HepG2 (cell line): ENCODE measurements around the gene LGALS8. TPM values are rescaled to one million over a fixed set of nuclear protein-coding genes. Genes with fewer than 3 reads are reported as not detected.
A peak's percentile ranks its signal among the peaks of the same experiment; 100 is the strongest.

Experiments
- ISX ChIP-seq: sonication (generic); formaldehyde crosslinking; conservative IDR thresholded peaks from 2 replicates; pipeline ENCODE4 v1.5.0; 2020; ENCODE audit warnings: missing genetic modification reagents
- KAT8 ChIP-seq: IDR thresholded peaks from 2 replicates; pipeline ENCODE4 v1.6.1; 2016; ENCODE audit warnings: missing genetic modification reagents, missing compliant biosample characterization
- KDM5A ChIP-seq: fragments of 200-600 bp; sonication (generic); IDR thresholded peaks from 2 replicates; pipeline ENCODE4 v1.7.0; 2018; ENCODE audit warnings: antibody characterized with exemption, mild to moderate bottlenecking, low read length, borderline replicate concordance
- KDM5B ChIP-seq: sonication (generic); formaldehyde crosslinking; IDR thresholded peaks from 2 replicates; pipeline ENCODE4 v1.4.0; 2020; ENCODE audit warnings: missing genetic modification reagents, mild to moderate bottlenecking, borderline replicate concordance
- NCOA5 ChIP-seq: sonication (generic); formaldehyde crosslinking; IDR thresholded peaks from 2 replicates; pipeline ENCODE4 v1.4.0; 2020; ENCODE audit warnings: missing genetic modification reagents
- NR1H2 ChIP-seq: sonication (generic); formaldehyde crosslinking; IDR thresholded peaks from 2 replicates; pipeline ENCODE4 v1.8.1; 2022; ENCODE audit warnings: low read depth, missing genetic modification reagents, borderline replicate concordance
- PAF1 ChIP-seq: IDR thresholded peaks from 2 replicates; pipeline ENCODE4 v1.6.1; 2016; ENCODE audit warnings: missing genetic modification reagents, missing compliant biosample characterization
- PPARG ChIP-seq: conservative IDR thresholded peaks from 2 replicates; pipeline ENCODE4 v1.6.1; 2016; ENCODE audit warnings: missing biosample characterization, missing genetic modification reagents
- PRPF4 ChIP-seq: fragments of 200-400 bp; formaldehyde crosslinking; IDR thresholded peaks from 2 replicates; pipeline ENCODE4 v1.6.1; 2016; ENCODE audit warnings: low read length, low read depth; ENCODE audit not compliant: poor library complexity, severe bottlenecking
- SAP130 ChIP-seq: IDR thresholded peaks from 2 replicates; pipeline ENCODE4 v1.6.1; 2016; ENCODE audit warnings: low read depth
- SNAPC2 ChIP-seq: sonication (generic); formaldehyde crosslinking; IDR thresholded peaks from 2 replicates; pipeline ENCODE4 v1.8.1; 2022; ENCODE audit warnings: mild to moderate bottlenecking, missing genetic modification reagents
- THAP8 ChIP-seq: sonication (generic); formaldehyde crosslinking; IDR thresholded peaks from 2 replicates; pipeline ENCODE4 v1.5.1; 2020; ENCODE audit warnings: missing genetic modification reagents, mild to moderate bottlenecking, borderline replicate concordance
- ZNF547 ChIP-seq: sonication (generic); formaldehyde crosslinking; IDR thresholded peaks from 2 replicates; pipeline ENCODE4 v1.5.1; 2020; ENCODE audit warnings: mild to moderate bottlenecking, missing genetic modification reagents
- ZNF691 ChIP-seq: sonication (generic); formaldehyde crosslinking; IDR thresholded peaks from 2 replicates; pipeline ENCODE4 v1.4.0; 2020; ENCODE audit warnings: missing genetic modification reagents, low read depth, mild to moderate bottlenecking, borderline replicate concordance
- polyA plus RNA-seq, 8 experiments: library from polyadenylated mRNA; depleted of rRNA in 3 of 8; stranded (reverse) in 7 of 8; unstranded in 1 of 8; fragments of >200 nt; fragmentation: Illumina TruSeq in 4 of 8; extraction: Trizol in 4 of 8; gene quantifications; 2 replicates each; pipeline versions ENCODE4 v1.2.1 to v1.2.3, GENCODE V29; 2011 to 2016; ENCODE audit warnings: low read depth in 4 of 8, missing spikeins in 1 of 8, mixed read lengths in 1 of 8; ENCODE audit not compliant: insufficient read depth in 1 of 8
- total RNA-seq, 5 experiments: library from RNA; depleted of rRNA; stranded (reverse); fragments of >200 nt; fragmentation: Illumina TruSeq; extraction: Trizol; gene quantifications; 2 replicates each; pipeline ENCODE4 v1.2.3, GENCODE V29; 2016; ENCODE audit warnings: low read depth in 1 of 5
- TF ChIP-seq, protein P1 (sequence below): sonication (generic); formaldehyde crosslinking; IDR thresholded peaks from 2 replicates; pipeline ENCODE4 v1.4.0; 2020; ENCODE audit warnings: mild to moderate bottlenecking, missing genetic modification reagents, borderline replicate concordance
- TF ChIP-seq, protein P2 (sequence below): sonication (generic); formaldehyde crosslinking; IDR thresholded peaks from 2 replicates; pipeline ENCODE4 v1.4.0; 2020; ENCODE audit warnings: mild to moderate bottlenecking, missing genetic modification reagents
- TF ChIP-seq, protein P3 (sequence below): sonication (generic); formaldehyde crosslinking; IDR thresholded peaks from 2 replicates; pipeline ENCODE4 v1.4.0; 2020; ENCODE audit warnings: missing genetic modification reagents, borderline replicate concordance
- TF ChIP-seq, protein P4 (sequence below): sonication (generic); formaldehyde crosslinking; IDR thresholded peaks from 2 replicates; pipeline ENCODE4 v1.5.1; 2020; ENCODE audit warnings: mild to moderate bottlenecking, missing genetic modification reagents, moderate library complexity
- TF ChIP-seq, protein P5 (sequence below): fragments of 450-650 bp; IDR thresholded peaks from 2 replicates; pipeline ENCODE4 v1.6.1; 2016

The LGALS8 gene
- total and polyA plus RNA-seq, 2 of the 13 experiments (the other 11 are each of a cell fraction or from before 2014, with no cell fraction given): 29.3 to 185 TPM

DNA sequence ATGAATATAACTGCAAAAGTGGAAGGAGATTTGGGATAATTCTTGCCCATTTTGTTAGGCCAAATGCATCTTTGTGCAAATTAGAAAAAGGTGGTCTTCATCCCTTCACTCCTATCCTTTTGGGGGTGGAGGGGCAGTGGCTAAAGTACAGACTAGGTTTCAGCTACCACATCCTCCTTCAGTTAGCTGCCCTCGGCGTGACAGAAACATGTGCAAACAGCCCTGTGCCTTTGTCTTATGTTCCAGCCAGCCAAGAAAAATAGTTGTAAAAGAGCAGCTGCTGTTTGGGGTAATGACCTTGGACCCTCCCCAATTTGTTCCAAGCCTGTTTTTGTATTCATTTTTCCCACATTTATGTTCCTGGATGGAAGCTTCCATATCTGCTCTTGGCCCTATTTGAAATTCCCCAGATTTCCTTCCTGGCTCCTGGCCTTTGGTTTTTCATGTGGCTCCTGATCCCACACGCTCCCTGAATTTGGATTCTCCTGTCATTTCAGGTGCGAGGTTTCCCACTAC, 8.3 kb upstream of the LGALS8 start (continued):
- TF ChIP-seq, protein P1, sequence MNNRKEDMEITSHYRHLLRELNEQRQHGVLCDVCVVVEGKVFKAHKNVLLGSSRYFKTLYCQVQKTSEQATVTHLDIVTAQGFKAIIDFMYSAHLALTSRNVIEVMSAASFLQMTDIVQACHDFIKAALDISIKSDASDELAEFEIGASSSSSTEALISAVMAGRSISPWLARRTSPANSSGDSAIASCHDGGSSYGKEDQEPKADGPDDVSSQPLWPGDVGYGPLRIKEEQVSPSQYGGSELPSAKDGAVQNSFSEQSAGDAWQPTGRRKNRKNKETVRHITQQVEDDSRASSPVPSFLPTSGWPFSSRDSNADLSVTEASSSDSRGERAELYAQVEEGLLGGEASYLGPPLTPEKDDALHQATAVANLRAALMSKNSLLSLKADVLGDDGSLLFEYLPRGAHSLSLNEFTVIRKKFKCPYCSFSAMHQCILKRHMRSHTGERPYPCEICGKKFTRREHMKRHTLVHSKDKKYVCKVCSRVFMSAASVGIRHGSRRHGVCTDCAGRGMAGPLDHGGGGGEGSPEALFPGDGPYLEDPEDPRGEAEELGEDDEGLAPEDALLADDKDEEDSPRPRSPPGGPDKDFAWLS (CRISPR knock-in tag): no peak
- no peak for TF ChIP-seq ZNF547 (CRISPR knock-in tag)
- TF ChIP-seq SAP130 (CRISPR knock-in tag): peak; percentile 30; the same call in 1 of the 2 replicates
- no peak for TF ChIP-seq PRPF4
- no peak for TF ChIP-seq KDM5A
- no peak for TF ChIP-seq ISX (CRISPR knock-in tag)
- TF ChIP-seq, protein P2, sequence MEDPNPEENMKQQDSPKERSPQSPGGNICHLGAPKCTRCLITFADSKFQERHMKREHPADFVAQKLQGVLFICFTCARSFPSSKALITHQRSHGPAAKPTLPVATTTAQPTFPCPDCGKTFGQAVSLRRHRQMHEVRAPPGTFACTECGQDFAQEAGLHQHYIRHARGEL (CRISPR knock-in tag): no peak
- TF ChIP-seq, protein P3, sequence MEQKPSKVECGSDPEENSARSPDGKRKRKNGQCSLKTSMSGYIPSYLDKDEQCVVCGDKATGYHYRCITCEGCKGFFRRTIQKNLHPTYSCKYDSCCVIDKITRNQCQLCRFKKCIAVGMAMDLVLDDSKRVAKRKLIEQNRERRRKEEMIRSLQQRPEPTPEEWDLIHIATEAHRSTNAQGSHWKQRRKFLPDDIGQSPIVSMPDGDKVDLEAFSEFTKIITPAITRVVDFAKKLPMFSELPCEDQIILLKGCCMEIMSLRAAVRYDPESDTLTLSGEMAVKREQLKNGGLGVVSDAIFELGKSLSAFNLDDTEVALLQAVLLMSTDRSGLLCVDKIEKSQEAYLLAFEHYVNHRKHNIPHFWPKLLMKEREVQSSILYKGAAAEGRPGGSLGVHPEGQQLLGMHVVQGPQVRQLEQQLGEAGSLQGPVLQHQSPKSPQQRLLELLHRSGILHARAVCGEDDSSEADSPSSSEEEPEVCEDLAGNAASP (CRISPR knock-in tag): no peak
- TF ChIP-seq SNAPC2 (CRISPR knock-in tag): no peak
- no peak for TF ChIP-seq PAF1 (CRISPR knock-in tag)
- TF ChIP-seq, protein P4, sequence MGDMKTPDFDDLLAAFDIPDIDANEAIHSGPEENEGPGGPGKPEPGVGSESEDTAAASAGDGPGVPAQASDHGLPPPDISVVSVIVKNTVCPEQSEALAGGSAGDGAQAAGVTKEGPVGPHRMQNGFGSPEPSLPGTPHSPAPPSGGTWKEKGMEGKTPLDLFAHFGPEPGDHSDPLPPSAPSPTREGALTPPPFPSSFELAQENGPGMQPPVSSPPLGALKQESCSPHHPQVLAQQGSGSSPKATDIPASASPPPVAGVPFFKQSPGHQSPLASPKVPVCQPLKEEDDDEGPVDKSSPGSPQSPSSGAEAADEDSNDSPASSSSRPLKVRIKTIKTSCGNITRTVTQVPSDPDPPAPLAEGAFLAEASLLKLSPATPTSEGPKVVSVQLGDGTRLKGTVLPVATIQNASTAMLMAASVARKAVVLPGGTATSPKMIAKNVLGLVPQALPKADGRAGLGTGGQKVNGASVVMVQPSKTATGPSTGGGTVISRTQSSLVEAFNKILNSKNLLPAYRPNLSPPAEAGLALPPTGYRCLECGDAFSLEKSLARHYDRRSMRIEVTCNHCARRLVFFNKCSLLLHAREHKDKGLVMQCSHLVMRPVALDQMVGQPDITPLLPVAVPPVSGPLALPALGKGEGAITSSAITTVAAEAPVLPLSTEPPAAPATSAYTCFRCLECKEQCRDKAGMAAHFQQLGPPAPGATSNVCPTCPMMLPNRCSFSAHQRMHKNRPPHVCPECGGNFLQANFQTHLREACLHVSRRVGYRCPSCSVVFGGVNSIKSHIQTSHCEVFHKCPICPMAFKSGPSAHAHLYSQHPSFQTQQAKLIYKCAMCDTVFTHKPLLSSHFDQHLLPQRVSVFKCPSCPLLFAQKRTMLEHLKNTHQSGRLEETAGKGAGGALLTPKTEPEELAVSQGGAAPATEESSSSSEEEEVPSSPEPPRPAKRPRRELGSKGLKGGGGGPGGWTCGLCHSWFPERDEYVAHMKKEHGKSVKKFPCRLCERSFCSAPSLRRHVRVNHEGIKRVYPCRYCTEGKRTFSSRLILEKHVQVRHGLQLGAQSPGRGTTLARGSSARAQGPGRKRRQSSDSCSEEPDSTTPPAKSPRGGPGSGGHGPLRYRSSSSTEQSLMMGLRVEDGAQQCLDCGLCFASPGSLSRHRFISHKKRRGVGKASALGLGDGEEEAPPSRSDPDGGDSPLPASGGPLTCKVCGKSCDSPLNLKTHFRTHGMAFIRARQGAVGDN (CRISPR knock-in tag): no peak
- no peak for TF ChIP-seq NR1H2 (CRISPR knock-in tag)
- no peak; the same call in 1 of the 2 replicates for TF ChIP-seq PPARG (CRISPR knock-in tag)
- no peak for TF ChIP-seq THAP8 (CRISPR knock-in tag)
- TF ChIP-seq KDM5B (CRISPR knock-in tag): no peak
- TF ChIP-seq NCOA5 (CRISPR knock-in tag): no peak
- no peak for TF ChIP-seq KAT8
- TF ChIP-seq ZNF691: no peak
- TF ChIP-seq, protein P5, sequence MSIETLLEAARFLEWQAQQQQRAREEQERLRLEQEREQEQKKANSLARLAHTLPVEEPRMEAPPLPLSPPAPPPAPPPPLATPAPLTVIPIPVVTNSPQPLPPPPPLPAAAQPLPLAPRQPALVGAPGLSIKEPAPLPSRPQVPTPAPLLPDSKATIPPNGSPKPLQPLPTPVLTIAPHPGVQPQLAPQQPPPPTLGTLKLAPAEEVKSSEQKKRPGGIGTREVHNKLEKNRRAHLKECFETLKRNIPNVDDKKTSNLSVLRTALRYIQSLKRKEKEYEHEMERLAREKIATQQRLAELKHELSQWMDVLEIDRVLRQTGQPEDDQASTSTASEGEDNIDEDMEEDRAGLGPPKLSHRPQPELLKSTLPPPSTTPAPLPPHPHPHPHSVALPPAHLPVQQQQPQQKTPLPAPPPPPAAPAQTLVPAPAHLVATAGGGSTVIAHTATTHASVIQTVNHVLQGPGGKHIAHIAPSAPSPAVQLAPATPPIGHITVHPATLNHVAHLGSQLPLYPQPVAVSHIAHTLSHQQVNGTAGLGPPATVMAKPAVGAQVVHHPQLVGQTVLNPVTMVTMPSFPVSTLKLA: no peak
